ENCODE results near the gene BANP. TPM values are rescaled to one million over a fixed set of nuclear protein-coding genes. Genes with fewer than 3 reads are reported as not detected.

BANP gene
- total RNA-seq, 2 experiments from 2014 or later: 35.1 to 38.6 TPM

GRCh38 chr16:87956098-87956364 is 4.8 kb downstream of the BANP start:
- no peaks in the 10 kb centered on the region for H3K9me3 Mint-ChIP-seq
- H3K27me3 Mint-ChIP-seq (ENCODE audit: low read depth): no peaks in the 10 kb centered on the region
- H3K4me3 Mint-ChIP-seq: peak overlapping the region; percentile 80
- CTCF ChIA-PET: interaction anchor here (0.6 to 1.8 kb wide), 5 partner anchors 11 to 179 kb away, joined by 3 to 5 read pairs (median 3); no protein-coding TSS in a partner anchor
- H3K4me1 Mint-ChIP-seq (ENCODE audit: low read depth): peaks cover 86% of the 10 kb centered on the region
- peak overlapping the region; percentile 99 for H3K27ac Mint-ChIP-seq
- H3K36me3 Mint-ChIP-seq (ENCODE audit: low read depth): peaks cover 17% of the 10 kb centered on the region
- no peak for DNase-seq
- intact Hi-C loops (cut with micrococcal nuclease): loop anchor here (2.0 to 5.0 kb wide), 2 partner anchors 85 to 481 kb away; no protein-coding TSS in a partner anchor

GRCh38 chr16:87956365-87957231 is 5.4 kb downstream of the BANP start:
- peak overlapping the region; percentile 99 for H3K27ac Mint-ChIP-seq
- peaks cover 90% of the 10 kb centered on the region for H3K4me1 Mint-ChIP-seq (ENCODE audit: low read depth)
- H3K4me3 Mint-ChIP-seq: peak overlapping the region; percentile 80
- H3K36me3 Mint-ChIP-seq (ENCODE audit: low read depth): peaks cover 17% of the 10 kb centered on the region
- no peaks in the 10 kb centered on the region for H3K27me3 Mint-ChIP-seq (ENCODE audit: low read depth)
- no peaks in the 10 kb centered on the region for H3K9me3 Mint-ChIP-seq
- peak; percentile 91 for DNase-seq
- CTCF ChIA-PET: interaction anchor here (0.6 to 1.8 kb wide), 10 partner anchors 10 to 482 kb away, joined by 3 to 5 read pairs (median 3); no protein-coding TSS in a partner anchor
- intact Hi-C loops (cut with micrococcal nuclease): loop anchor here (1.0 to 5.0 kb wide), 3 partner anchors 49 to 481 kb away; no protein-coding TSS in a partner anchor

- peak overlapping the region; percentile 99 for H3K27ac Mint-ChIP-seq
- CTCF ChIA-PET: interaction anchor here (0.9 to 1.8 kb wide), 6 partner anchors 9 to 481 kb away, joined by 3 to 5 read pairs (median 4); no protein-coding TSS in a partner anchor
- intact Hi-C loops (cut with micrococcal nuclease): loop anchor here (1.0 to 5.0 kb wide), 3 partner anchors 48 to 480 kb away; no protein-coding TSS in a partner anchor
Measured at GRCh38 chr16:87957296-87958094, 6.3 kb downstream of the BANP start.

GRCh38 chr16:87958632-87959031 is 7.4 kb downstream of the BANP start:
- CTCF ChIA-PET: no interaction called here
- no peak overlapping the region for H3K27ac Mint-ChIP-seq

More at GRCh38 chr16:87957296-87958094, 6.3 kb downstream of the BANP start:
- Mint-ChIP-seq H3K4me1 (ENCODE audit: low read depth) (peaks cover 89% of the 10 kb centered on the region), H3K36me3 (ENCODE audit: low read depth) (peaks cover 11% of the 10 kb centered on the region), H3K4me3 (peak overlapping the region; percentile 80), H3K9me3 (no peaks in the 10 kb centered on the region), H3K27me3 (ENCODE audit: low read depth) (no peaks in the 10 kb centered on the region)
- DNase-seq: no peak

GRCh38 chr16:87959391-87959990 is 8.3 kb downstream of the BANP start:
- no peaks in the 10 kb centered on the region for H3K9me3 Mint-ChIP-seq
- peak overlapping the region; percentile 68 for H3K4me3 Mint-ChIP-seq
- peak overlapping the region; percentile 85 for H3K27ac Mint-ChIP-seq
- CTCF ChIA-PET: no interaction called here
- H3K4me1 Mint-ChIP-seq (ENCODE audit: low read depth): peaks cover 92% of the 10 kb centered on the region
- no peaks in the 10 kb centered on the region for H3K27me3 Mint-ChIP-seq (ENCODE audit: low read depth)
- intact Hi-C loops (cut with micrococcal nuclease): loop anchor here (5.0 kb wide), 1 partner anchor 478 kb away; no protein-coding TSS in a partner anchor
- peaks cover 8% of the 10 kb centered on the region for H3K36me3 Mint-ChIP-seq (ENCODE audit: low read depth)
- no peak for DNase-seq

More at GRCh38 chr16:87958632-87959031, 7.4 kb downstream of the BANP start:
- no peak overlapping the region for H3K4me3 Mint-ChIP-seq
- intact Hi-C loops (cut with micrococcal nuclease): loop anchor here (5.0 kb wide), 1 partner anchor 479 kb away; no protein-coding TSS in a partner anchor
- no peaks in the 10 kb centered on the region for H3K9me3 Mint-ChIP-seq
- peaks cover 91% of the 10 kb centered on the region for H3K4me1 Mint-ChIP-seq (ENCODE audit: low read depth)
- peaks cover 11% of the 10 kb centered on the region for H3K36me3 Mint-ChIP-seq (ENCODE audit: low read depth)
- no peak for DNase-seq
- H3K27me3 Mint-ChIP-seq (ENCODE audit: low read depth): no peaks in the 10 kb centered on the region

- H3K27me3 Mint-ChIP-seq (ENCODE audit: low read depth): no peaks in the 10 kb centered on the region
- CTCF ChIA-PET: interaction anchor here (0.6 to 1.1 kb wide), 4 partner anchors 8 to 329 kb away, joined by 3 to 5 read pairs (median 3); no protein-coding TSS in a partner anchor
- H3K27ac Mint-ChIP-seq: peak overlapping the region; percentile 39
- no peaks in the 10 kb centered on the region for H3K9me3 Mint-ChIP-seq
- intact Hi-C loops (cut with micrococcal nuclease): no loop called here
- peaks cover 92% of the 10 kb centered on the region for H3K4me1 Mint-ChIP-seq (ENCODE audit: low read depth)
- no peak for DNase-seq
- H3K4me3 Mint-ChIP-seq: peak overlapping the region; percentile 68
- H3K36me3 Mint-ChIP-seq (ENCODE audit: low read depth): peaks cover 8% of the 10 kb centered on the region
Measured at GRCh38 chr16:87960296-87960695, 9.1 kb downstream of the BANP start.

GRCh38 chr16:87960852-87961251 is 9.6 kb downstream of the BANP start:
- Mint-ChIP-seq H3K36me3 (ENCODE audit: low read depth) (peaks cover 6% of the 10 kb centered on the region), H3K9me3 (no peaks in the 10 kb centered on the region), H3K4me3 (no peak overlapping the region), H3K4me1 (ENCODE audit: low read depth) (peaks cover 91% of the 10 kb centered on the region), H3K27ac (no peak overlapping the region), H3K27me3 (ENCODE audit: low read depth) (no peaks in the 10 kb centered on the region)
- intact Hi-C loops (cut with micrococcal nuclease): no loop called here
- CTCF ChIA-PET: interaction anchor here (0.6 to 1.1 kb wide), 3 partner anchors 8 to 12 kb away, joined by 3 to 5 read pairs (median 3); no protein-coding TSS in a partner anchor
- no peak for DNase-seq

GRCh38 chr16:87961623-87962022 is 10.4 kb downstream of the BANP start:
- Mint-ChIP-seq H3K9me3 (no peaks in the 10 kb centered on the region), H3K4me3 (no peak overlapping the region), H3K27me3 (ENCODE audit: low read depth) (no peaks in the 10 kb centered on the region), H3K36me3 (ENCODE audit: low read depth) (peaks cover 8% of the 10 kb centered on the region), H3K4me1 (ENCODE audit: low read depth) (peaks cover 91% of the 10 kb centered on the region), H3K27ac (peak overlapping the region; percentile 44)
- intact Hi-C loops (cut with micrococcal nuclease): no loop called here
- CTCF ChIA-PET: interaction anchor here (0.6 kb wide), 1 partner anchor 13 kb away, joined by 3 read pairs; no protein-coding TSS in a partner anchor
- DNase-seq: no peak

- Mint-ChIP-seq H3K4me3 (peak overlapping the region; percentile 29), H3K36me3 (ENCODE audit: low read depth) (peaks cover 1% of the 10 kb centered on the region), H3K27ac (peak overlapping the region; percentile 86), H3K27me3 (ENCODE audit: low read depth) (no peaks in the 10 kb centered on the region), H3K4me1 (ENCODE audit: low read depth) (peaks cover 80% of the 10 kb centered on the region), H3K9me3 (no peaks in the 10 kb centered on the region)
- CTCF ChIA-PET: interaction anchor here (1.0 to 1.4 kb wide), 2 partner anchors 12 to 41 kb away, joined by 3 to 7 read pairs; partner anchors contain the start of gene BANP
- DNase-seq: peak; percentile 92
- intact Hi-C loops (cut with micrococcal nuclease): loop anchor here (1.0 kb wide), 3 partner anchors 8 to 68 kb away; no protein-coding TSS in a partner anchor
Measured at GRCh38 chr16:87963400-87963799, 12.2 kb downstream of the BANP start.

GRCh38 chr16:87964049-87964659 is 12.9 kb downstream of the BANP start:
- Mint-ChIP-seq H3K27ac (peak overlapping the region; percentile 86), H3K36me3 (ENCODE audit: low read depth) (peaks cover 1% of the 10 kb centered on the region), H3K4me1 (ENCODE audit: low read depth) (peaks cover 79% of the 10 kb centered on the region), H3K9me3 (no peaks in the 10 kb centered on the region), H3K27me3 (ENCODE audit: low read depth) (no peaks in the 10 kb centered on the region), H3K4me3 (peak overlapping the region; percentile 29)
- intact Hi-C loops (cut with micrococcal nuclease): no loop called here
- no peak for DNase-seq
- CTCF ChIA-PET: interaction anchor here (1.0 to 1.4 kb wide), 2 partner anchors 13 to 40 kb away, joined by 3 to 7 read pairs; partner anchors contain the start of gene BANP

- no peaks in the 10 kb centered on the region for H3K27me3 Mint-ChIP-seq (ENCODE audit: low read depth)
- H3K36me3 Mint-ChIP-seq (ENCODE audit: low read depth): peaks cover 1% of the 10 kb centered on the region
- intact Hi-C loops (cut with micrococcal nuclease): no loop called here
- no peak overlapping the region for H3K4me3 Mint-ChIP-seq
- no peaks in the 10 kb centered on the region for H3K9me3 Mint-ChIP-seq
- no peak for DNase-seq
- H3K4me1 Mint-ChIP-seq (ENCODE audit: low read depth): peaks cover 75% of the 10 kb centered on the region
- H3K27ac Mint-ChIP-seq: peak overlapping the region; percentile 86
- CTCF ChIA-PET: no interaction called here
Measured at GRCh38 chr16:87965417-87965816, 14.2 kb downstream of the BANP start.
